GM19395 (cell line): ENCODE measurements around the gene MAP1LC3B.
"Not testable (repeated sequence)": the region's sequence is repeated elsewhere in the genome, so short reads cannot be mapped to it uniquely, and the experiment has no call there.

Experiments
- ATAC-seq: cut with Tn5 transposase; IDR thresholded peaks from one replicate; pipeline ENCODE4 v1.9.1; 2021; ENCODE audit warnings: mild to moderate bottlenecking, moderate library complexity; ENCODE audit not compliant: unreplicated experiment

The MAP1LC3B gene

GRCh38 chr16:87360862-87361610, 31.1 kb upstream of the MAP1LC3B start:
- no peak for ATAC-seq

DNA sequence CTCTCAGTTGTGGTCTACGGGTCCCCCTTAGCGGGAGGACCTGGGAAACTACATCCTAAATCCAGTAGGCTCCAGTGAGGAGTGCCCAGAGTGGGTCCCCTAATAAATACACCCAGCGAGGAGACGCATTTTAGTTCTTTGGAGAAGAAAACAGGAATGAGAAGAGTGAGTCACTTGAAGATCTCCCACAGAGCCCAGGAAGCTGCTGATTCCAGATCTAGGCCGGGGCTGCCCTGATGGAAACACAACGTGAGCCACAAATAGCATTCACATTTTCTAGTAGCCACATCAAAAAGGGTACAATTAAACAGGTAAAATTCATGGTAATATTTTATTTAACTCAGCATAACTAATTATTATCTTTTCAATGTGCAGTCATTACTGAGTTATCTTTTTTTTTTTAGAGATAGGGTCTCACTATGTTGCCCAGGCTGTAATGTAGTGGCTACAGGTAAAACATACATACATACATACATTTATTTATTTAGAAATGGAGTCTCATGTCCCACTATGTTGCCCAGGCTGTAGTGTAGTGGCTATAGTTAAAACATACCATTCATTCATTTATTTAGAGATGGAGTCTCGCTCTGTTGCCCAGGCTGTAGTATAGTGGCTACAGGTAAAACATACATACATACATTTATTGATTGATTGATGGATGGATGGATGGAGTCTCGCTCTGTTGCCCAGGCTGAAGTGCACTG, 30.1 kb upstream of the MAP1LC3B start:
- no peak for ATAC-seq

DNA sequence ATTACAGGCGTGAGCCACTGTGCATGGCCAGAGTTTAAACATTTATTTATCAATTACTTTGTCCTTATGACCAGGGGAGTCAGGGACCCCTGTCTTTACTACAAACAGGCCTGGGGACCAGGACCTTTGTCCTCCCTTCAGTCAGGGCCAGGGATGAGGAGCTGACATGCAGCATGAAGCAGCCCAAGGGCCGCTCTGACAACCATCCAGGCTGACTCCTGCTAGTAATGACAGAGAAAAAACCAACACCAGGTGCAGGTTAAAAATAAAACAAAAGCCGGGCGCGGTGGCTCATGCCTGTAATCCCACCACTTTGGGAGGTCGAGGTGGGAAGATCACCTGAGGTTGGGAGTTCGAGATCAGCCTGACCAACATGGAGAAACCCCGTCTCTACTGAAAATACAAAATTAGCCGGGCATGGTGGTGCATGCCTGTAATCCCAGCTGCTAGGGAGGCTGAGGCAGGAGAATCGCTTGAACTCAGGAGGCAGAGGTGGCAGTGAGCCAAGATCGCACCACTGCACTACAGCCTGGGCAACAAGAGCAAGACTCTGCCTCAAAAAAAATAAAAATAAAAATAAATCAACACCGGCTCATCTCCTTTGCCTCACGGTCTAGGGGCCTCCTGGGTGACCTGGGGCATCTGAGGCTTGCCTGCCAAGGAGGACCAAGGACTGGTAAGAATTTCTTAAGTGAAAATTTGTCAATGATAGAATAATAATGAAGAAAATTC, 29.1 kb upstream of the MAP1LC3B start:
- not testable (repeated sequence) for ATAC-seq

DNA sequence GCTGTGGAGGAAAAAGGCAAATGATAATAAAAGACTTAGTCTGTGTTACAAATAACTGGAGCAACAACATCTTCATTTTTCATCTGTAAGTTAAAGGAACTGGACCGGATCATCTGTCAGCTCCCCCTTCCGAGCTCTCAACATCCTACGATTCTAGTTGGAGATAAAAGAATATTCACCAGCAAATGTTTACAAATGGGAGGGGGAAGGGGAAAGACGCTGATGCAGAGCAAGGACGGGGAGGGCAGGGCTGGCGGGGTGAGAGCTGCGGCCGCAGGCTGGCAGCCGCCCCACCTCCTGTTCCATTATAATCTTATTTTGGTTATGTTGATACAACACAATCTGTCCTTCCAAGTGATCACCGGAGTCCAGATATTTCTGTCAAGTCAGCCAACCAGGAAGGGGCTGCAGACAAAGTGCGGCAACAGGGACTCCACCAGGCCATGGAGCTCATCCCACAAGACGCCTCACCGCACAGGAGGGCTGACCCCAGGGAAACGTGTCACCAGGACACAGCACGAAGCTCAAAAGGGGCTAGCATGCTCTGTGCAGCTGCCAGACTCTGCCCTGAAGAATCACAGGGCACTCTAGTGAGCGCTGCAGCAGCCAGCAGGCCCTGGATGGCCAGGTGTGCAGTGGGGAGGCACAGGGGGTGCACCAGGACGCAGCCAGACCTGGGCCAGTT, 28.2 kb upstream of the MAP1LC3B start:
- ATAC-seq = no peak

DNA sequence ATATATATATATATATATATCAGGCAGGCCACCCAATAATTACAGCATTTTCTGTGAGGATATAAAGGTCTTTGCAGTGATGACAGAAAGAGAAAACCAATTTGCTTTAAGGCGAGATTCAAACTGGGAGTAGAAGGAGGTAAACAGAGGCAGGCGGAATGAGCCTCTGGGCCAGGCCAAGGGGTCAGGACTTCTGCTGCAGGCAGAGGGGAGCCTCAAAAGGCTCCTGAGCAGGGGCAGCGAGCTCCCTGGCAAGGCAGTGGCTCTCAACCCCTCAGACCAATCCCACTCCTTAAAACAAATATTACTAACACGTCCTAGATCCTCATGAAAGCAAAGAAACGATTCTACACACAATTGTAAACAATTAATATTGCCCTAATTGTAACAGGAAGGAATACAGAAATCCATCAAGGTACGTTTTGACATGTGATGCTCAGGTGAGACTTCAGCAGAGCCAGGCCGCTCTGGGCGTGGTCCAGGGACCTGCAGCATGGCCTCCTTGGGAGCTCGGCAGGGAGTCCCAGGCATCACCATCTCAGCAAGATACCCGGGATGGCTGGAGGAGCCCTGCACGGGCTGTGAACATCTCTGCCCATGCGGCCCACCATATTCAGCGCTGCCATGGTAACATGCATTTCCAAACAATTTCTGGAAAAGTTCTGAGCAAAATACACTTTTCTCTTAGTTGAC, 27.0 kb upstream of the MAP1LC3B start:
- no peak for ATAC-seq

DNA sequence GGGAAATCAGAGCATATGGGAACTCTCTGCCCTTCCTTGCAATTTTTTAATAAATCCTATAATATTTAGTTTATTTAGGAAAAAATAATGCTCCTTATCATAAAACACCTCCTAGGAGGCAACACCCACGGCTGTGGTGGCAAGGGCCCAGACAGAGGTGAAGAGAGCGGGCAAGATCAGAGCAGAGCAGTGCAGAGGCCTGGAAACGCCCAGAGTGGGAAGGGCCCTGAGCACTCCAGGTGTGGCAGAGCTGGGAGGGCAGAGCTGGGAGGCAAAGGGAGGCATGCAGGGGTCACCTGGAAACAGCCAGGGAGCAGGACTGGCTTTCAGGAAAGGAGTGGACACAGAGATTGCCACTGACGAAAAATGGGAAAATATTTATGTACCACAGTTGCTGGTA, 25.8 kb upstream of the MAP1LC3B start:
- no peak for ATAC-seq

DNA sequence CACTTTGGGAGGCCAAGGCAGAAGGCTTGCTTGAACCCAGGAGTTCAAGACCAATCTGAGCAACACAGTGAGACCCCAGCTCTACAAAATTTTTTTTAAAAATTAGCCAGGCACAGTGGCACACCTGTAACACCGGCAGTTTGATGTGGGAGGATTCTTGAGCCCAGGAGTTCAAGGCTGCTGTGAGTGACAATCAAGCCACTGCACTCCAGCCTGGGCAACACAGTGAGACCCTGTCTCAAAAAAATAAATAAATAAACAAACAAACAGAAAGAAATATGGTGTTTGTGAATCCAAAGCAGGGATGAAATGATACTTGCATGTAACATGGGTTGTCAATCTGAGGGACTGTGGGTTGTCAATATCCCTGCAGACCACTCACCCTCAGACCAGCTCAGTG, 25.2 kb upstream of the MAP1LC3B start:
- no peak for ATAC-seq

- no peak for ATAC-seq
Measured at GRCh38 chr16:87367529-87367928, 24.6 kb upstream of the MAP1LC3B start.

DNA sequence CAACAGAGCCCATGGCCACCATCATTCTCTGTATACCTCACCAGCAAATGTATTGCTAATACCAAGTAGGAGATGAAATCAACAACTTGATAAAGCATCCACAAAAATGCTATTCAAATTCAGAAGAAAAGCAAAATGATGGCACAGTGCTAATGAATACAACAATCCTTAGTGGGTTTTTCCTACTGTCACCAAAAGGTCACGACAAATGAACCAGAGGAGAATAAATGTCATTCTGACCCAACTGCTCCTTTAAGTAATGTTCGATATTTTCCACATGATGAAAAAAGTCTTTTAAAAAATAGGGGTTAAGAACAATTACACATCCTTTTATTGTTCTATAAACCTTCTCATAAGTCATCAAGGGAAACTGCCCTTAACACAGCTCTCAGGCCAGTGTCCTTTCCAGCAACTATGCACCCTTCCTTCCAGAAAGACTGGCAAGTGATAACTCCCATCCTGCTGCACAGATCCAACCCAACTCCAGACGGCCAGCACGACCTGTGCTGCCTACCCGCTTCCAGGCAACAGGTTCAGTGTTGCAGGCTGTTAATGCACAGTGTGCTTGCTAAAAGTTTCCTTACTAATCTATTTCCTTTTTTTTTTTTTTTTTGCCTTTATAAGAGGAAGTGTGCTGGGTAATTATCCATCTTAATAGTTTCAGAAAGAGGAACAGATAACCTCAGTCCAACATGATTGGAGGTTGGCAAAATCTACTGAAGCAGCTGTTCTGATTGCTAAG, 23.9 kb upstream of the MAP1LC3B start:
- no peak for ATAC-seq

DNA sequence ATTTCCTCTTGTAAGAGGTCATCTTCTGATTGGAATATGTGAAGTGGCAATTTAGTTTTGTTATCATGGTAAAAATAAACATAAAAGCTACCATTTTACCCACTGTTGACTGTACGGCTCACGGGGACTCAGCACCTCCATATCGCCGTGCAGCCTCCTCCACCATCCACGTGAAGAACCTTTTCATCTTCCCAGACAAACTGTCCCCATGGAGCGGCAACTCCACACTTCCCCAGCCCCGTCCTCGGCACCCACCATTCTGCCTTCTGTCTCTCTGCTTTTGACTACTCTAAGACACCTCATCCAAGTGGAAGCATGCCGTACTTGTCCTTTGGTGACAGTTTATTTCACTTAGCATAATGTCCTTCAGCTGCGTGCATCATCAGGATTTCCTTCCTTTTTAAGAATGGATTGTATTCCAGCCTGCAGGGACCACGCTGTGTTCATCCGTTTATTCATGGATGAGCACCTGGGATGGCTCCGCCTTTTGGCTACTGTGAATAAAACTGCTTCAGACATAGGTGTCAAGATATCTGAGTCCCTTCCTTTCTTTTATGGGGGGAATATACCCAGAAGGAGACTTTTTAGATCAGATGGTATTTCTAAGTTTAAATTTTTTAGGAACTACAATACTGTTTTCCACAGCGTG, 22.9 kb upstream of the MAP1LC3B start:
- no peak for ATAC-seq

DNA sequence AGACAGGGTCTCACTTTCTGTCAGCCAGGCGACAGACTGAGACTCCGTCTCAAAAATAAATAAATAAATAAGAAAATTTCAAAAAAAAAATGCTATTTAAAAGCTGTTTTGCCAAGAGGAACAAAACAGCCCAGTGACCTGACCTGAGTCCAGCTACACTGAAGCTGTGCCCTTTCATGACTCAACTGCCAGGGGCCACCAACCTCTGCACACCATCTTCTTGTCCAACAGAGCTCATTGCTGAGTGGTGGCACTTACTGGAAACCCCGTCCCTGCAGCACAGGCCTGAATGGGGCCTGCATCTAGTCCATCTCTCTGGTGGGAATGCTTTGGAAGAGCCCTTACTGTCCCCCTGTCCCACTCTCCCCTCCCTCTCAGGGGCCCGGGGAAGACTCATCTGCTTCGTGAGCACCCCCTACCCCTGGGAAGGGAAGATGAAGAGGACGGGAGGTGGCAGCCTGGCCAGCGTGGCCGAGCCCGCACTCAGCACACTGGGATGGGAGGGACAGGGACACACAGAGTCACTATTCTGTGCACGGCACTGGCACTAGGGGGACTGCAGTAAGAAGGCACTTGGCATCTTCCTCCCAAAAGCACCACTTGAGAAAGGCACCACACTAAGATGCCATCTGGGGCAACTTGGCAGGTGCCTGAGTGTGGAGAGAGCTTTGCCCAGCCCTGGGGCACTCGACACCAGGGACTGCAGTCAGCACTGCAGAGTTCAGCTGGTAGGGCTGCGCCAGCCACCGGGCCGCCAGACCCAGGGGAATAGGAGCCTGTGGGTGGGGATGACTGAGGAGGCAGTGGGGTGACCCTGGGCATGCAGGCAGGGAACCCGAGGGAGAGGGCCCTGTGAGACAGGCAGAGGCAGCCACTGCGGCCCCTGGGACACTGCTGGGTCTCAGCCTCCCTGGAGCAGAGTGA, 22.1 kb upstream of the MAP1LC3B start:
- ATAC-seq = no peak

- no peak for ATAC-seq
Measured at GRCh38 chr16:87371261-87371866, 20.8 kb upstream of the MAP1LC3B start.

DNA sequence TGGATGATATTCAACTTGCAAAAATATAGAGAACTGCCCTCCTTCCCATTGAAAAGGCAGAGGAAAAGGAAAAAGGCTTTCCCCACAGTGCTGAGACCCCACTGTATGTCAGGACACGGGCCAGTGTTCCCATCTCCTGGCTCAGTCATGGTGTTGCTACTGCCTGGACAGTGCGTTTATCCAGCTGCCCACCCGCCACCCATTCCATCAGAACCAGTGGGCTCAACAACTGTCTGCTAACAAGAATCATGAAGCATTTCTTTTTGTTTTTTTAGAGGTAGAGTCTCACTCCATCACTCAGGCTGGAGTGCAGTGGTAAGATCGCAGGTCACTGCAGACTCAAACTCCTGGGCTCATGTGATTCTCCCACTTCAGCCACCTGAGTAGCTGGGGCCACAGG, 19.8 kb upstream of the MAP1LC3B start:
- ATAC-seq = no peak

DNA sequence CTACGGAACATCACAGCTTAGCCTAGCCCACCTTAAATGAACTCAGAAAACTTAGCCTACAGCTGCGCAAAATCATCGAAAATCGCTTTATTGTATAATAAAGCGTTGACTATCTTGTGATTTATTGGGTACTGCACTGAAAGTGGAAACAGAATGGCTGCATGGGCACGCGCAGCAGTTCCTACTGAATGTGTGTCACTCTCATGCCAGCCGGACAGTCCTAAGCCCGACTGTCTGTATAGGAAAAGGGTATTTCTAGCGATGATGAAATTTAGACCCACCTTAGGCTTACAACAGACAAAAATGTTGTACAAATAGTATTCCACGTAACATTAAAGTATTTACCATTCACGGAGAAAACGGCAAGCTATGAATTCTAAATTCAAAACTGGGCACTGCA, 17.8 kb upstream of the MAP1LC3B start:
- ATAC-seq = no peak

DNA sequence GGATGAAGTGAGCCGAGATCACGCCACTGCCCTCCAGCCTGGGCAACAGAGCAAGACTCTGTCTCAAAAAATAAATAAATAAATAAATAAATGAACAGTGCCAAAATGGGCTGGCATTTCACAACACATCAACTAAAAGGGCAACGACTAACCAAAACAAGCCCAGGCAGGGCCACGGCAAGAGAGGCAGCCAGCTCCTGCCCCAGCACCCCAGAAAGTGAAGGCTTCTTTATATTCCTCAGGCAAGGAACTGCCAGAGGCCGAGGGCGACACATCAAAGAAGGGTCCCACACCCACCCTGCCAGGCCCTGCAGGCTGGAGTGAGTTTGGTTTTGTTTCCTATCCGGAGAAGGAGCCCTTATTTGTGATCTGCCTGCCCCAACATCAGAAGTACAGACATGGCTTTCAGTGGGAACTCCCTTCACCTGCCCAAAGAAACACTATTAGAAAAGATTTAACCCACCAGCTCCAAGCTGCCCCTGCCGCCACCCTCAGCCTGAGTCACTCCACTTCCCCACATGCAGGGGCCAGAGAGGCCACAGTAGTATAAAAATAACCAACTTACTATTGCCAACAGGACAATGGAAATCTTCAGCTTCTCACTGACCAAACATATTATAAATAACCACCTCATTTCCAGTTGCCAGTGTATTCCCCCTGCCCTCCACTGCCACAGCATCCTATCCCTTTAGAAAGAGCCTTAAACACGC, 16.6 kb upstream of the MAP1LC3B start:
- no peak for ATAC-seq

DNA sequence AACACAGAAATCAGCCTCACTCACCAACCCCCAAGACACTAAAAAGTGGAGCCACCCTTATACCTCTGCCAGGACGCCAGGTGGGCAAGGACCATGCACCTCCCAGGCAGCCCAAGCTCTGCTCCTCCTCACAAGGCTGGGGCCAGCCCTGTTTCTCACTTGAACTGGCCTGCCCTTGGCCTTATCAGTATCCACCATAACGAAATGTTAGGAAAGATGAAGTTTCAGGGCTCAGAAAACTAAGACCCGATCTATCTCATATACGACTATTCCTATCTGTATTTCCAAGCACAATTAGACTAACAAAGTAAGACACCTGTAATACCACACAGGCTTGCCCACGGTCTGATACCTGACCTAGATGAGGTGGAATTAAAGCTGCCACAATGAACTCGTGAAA, 15.5 kb upstream of the MAP1LC3B start:
- no peak for ATAC-seq

DNA sequence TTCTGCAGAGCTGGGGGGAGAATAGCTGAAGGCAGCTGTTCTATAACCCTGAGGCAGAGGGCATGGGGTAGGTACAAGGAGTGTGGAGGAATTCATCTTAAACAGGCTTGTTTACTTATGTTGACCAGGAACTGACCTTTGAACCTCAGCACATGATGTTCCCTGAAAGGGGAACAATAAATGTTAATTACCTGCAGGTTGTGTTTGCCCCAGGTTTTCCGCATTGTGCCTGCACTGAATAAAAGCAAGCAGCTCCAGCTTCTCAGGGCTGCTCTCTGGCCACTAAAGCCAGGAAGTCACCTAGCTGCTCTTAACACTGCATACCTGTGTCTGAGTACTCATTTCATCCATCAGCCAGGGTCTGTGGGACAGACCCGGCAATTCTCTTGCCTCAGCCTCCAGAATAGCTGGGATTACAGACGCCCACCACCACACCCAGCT, 12.8 kb upstream of the MAP1LC3B start:
- ATAC-seq = not testable (repeated sequence)
